Hepatocyte (in vitro differentiated cells): Measurements from ENCODE around the gene ELF3.

Source experiments
- CTCF ChIP-seq: fragments of 200-600 bp; sonication (generic); IDR thresholded peaks from 2 replicates; pipeline ENCODE4 v1.5.1; 2016; ENCODE audit warnings: antibody characterized with exemption, mild to moderate bottlenecking; ENCODE audit not compliant: poor library complexity
- EZH2 ChIP-seq: fragments of 200-600 bp; sonication (generic); IDR thresholded peaks from 2 replicates; pipeline ENCODE4 v1.6.1; 2016; ENCODE audit warnings: antibody characterized with exemption, mild to moderate bottlenecking, borderline replicate concordance
- EZH2phosphoT487 ChIP-seq: fragments of 200-600 bp; sonication (generic); IDR thresholded peaks from one replicate; pipeline ENCODE4 v1.6.1; 2018; ENCODE audit warnings: antibody characterized with exemption, mild to moderate bottlenecking, low read depth, moderate library complexity; ENCODE audit not compliant: unreplicated experiment, severe bottlenecking

DNA sequence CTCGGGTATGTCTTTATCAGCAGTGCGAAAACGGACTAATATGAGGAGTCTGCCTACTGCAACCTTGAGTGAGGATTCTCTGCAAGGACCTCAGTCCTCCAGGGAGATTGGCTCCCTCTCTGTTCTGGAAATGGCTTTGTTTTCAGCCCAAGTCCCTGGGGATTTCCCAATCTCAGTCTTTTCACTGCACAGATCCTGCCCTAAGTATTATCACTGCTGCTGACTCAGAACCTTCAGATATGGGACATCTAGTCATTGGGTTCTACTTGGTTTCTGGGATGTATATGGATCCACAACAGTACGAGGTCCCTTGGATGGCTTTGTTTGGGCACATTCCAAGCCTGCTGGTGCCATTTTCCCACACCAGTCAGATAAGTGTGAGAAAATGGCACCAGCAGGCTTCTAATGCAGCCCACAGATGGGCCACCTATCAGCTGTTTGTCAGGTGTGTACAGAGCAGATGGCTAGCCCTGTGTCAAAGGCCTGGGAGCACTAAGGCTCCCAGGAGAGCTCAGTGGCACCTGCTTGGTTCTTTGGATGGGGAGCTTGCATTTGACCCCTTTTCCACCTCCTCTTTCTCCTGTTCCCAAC lies 27.4 kb downstream of the ELF3 start:
- TF ChIP-seq CTCF (no peak), EZH2phosphoT487 (no peak), EZH2 (no peak)
